A549 (cell line): ENCODE data around the gene GPR37L1. TPM values are rescaled to one million over a fixed set of nuclear protein-coding genes. Genes with fewer than 3 reads are reported as not detected.

Experiments used
- ATAC-seq, 2 experiments: fragments of 200-7000 bp in 1 of 2; fragments of >200 bp in 1 of 2; cut with Nextera tagmentation in 1 of 2; cut with Tn5 transposase in 1 of 2; 3 replicates each; pipeline versions ENCODE4 v1.8.0 to v1.9.1; 2018 to 2020; ENCODE audit warnings: mild to moderate bottlenecking in 1 of 2, moderate library complexity in 1 of 2
- CTCF ChIA-PET: fragments of 300-600 bp; sonication (Branson Sonifier 250); formaldehyde crosslinking; extraction: SDS; loops from one replicate; lab custom pipeline; 2021; ENCODE audit warnings: antibody characterized with exemption, inconsistent platforms; lab: Yijun Ruan, JAX
- POLR2A ChIA-PET: fragments of 350-600 bp; formaldehyde crosslinking; extraction: SDS; loops from one replicate; lab custom pipeline; 2021; ENCODE audit warnings: antibody characterized with exemption, inconsistent platforms; lab: Yijun Ruan, JAX
- DNase-seq, 2 experiments: peaks; one replicate each; pipeline versions ENCODE4 v3.0.0 to v3.0.0-alpha.2; 2011 to 2016; ENCODE audit warnings: low read depth in 1 of 2, low spot score in 1 of 2
- FAIRE-seq: peaks from 2 replicates; lab custom pipeline; 2011; peaks lifted over from hg19 to GRCh38; lab: Jason Lieb, UNC
- H3K27ac ChIP-seq, 2 experiments: fragments of >200 bp; sonication (Bioruptor Twin); formaldehyde crosslinking; 3 replicates each; pipeline ENCODE4 v1.5.1; 2016 to 2017
- H3K4me1 ChIP-seq: fragments of >200 bp; sonication (Bioruptor Twin); formaldehyde crosslinking; 3 replicates; pipeline ENCODE4 v1.6.1; 2016
- H3K4me2 ChIP-seq: fragments of >200 bp; sonication (Bioruptor Twin); formaldehyde crosslinking; 3 replicates; pipeline ENCODE4 v1.6.1; 2016
- H3K4me3 ChIP-seq: fragments of >200 bp; sonication (Bioruptor Twin); formaldehyde crosslinking; 3 replicates; pipeline ENCODE4 v1.5.1; 2016
- H3K9me3 ChIP-seq: fragments of >200 bp; sonication (Bioruptor Twin); formaldehyde crosslinking; 3 replicates; pipeline ENCODE4 v1.6.1; 2016
- CBX2 ChIP-seq: fragments of 200-600 bp; sonication (generic); IDR thresholded peaks from 2 replicates; pipeline ENCODE4 v1.6.1; 2016; ENCODE audit warnings: low read depth, mild to moderate bottlenecking, borderline replicate concordance
- CHD4 ChIP-seq: fragments of 200-600 bp; sonication (generic); IDR thresholded peaks from 2 replicates; pipeline ENCODE4 v1.6.1; 2016; ENCODE audit warnings: antibody characterized with exemption, mild to moderate bottlenecking, borderline replicate concordance
- E2F6 ChIP-seq: IDR thresholded peaks from 2 replicates; pipeline ENCODE4 v1.6.1; 2012; ENCODE audit warnings: low read depth, borderline replicate concordance
- EHMT2 ChIP-seq: fragments of 200-600 bp; sonication (generic); IDR thresholded peaks from 2 replicates; pipeline ENCODE4 v1.6.1; 2016; ENCODE audit warnings: antibody characterized with exemption, low read depth, mild to moderate bottlenecking, moderate library complexity
- EP300 ChIP-seq, 2 experiments: fragments of >200 bp; sonication (Bioruptor Twin); formaldehyde crosslinking; IDR thresholded peaks; 2 replicates in 1 of 2; 3 replicates in 1 of 2; pipeline ENCODE4 v1.6.1; 2016 to 2017
- HDAC2 ChIP-seq: fragments of 200-600 bp; sonication (generic); IDR thresholded peaks from 2 replicates; pipeline ENCODE4 v1.6.1; 2016
- HOXB5 ChIP-seq: fragments of 250-450 bp; sonication (Bioruptor Pico); IDR thresholded peaks from 2 replicates; pipeline ENCODE4 v1.5.0; 2020; ENCODE audit warnings: mild to moderate bottlenecking, moderate library complexity
- KDM1A ChIP-seq: fragments of 200-600 bp; sonication (generic); IDR thresholded peaks from 2 replicates; pipeline ENCODE4 v1.6.1; 2016; ENCODE audit warnings: low read depth, mild to moderate bottlenecking
- MAX ChIP-seq: IDR thresholded peaks from 2 replicates; pipeline ENCODE4 v1.6.1; 2012
- RAD21 ChIP-seq, 2 experiments: fragments of >200 bp in 1 of 2; sonication (Bioruptor Twin) in 1 of 2; formaldehyde crosslinking in 1 of 2; IDR thresholded peaks in 1 of 2; conservative IDR thresholded peaks in 1 of 2; 2 replicates in 1 of 2; 3 replicates in 1 of 2; pipeline ENCODE4 v1.6.1; 2012 to 2018; ENCODE audit warnings: inconsistent platforms in 1 of 2
- RARB ChIP-seq: fragments of 250-450 bp; sonication (Bioruptor Pico); IDR thresholded peaks from 2 replicates; pipeline ENCODE4 v1.8.0; 2021; ENCODE audit warnings: mild to moderate bottlenecking, moderate library complexity
- SMC3 ChIP-seq: fragments of >200 bp; sonication (Bioruptor Twin); formaldehyde crosslinking; IDR thresholded peaks from 3 replicates; pipeline ENCODE4 v1.6.1; 2018; ENCODE audit warnings: inconsistent platforms
- ZC3H11A ChIP-seq: fragments of 450-650 bp; IDR thresholded peaks from 2 replicates; pipeline ENCODE4 v1.6.1; 2014; ENCODE audit warnings: antibody characterized with exemption, mild to moderate bottlenecking
- WGBS: methylation state at CpG from one replicate; pipeline ENCODE4 v1.1.6; 2017; ENCODE audit errors: missing lambda C conversion rate; 5-methylcytosine and 5-hydroxymethylcytosine counted together
- polyA minus RNA-seq: library from RNA; depleted of rRNA, polyadenylated mRNA; stranded (reverse); fragments of >200 nt; gene quantifications from 2 replicates; pipeline ENCODE4 v1.2.3, GENCODE V29; 2011; rRNA and poly(A)+ RNA removed
- polyA plus RNA-seq, 4 experiments: library from polyadenylated mRNA; depleted of rRNA in 3 of 4; stranded (reverse); fragments of >200 nt; fragmentation: RNase III in 1 of 4; extraction: RNeasy Plus Mini Kit Qiagen cat#74134 plus additional on column Dnase treatment in 1 of 4; gene quantifications; 2 replicates in 3 of 4; 3 replicates in 1 of 4; pipeline ENCODE4 v1.2.3, GENCODE V29; 2011 to 2017
- TF ChIP-seq, protein P1 (sequence below): fragments of >200 bp; sonication (Bioruptor Twin); formaldehyde crosslinking; IDR thresholded peaks from 3 replicates; pipeline ENCODE4 v1.5.1; 2016
- TF ChIP-seq, protein P2 (sequence below): fragments of 150-350 bp; IDR thresholded peaks from 2 replicates; pipeline ENCODE4 v1.6.1; 2014; ENCODE audit warnings: low read depth, mild to moderate bottlenecking, low read length

Gene GPR37L1, protein sequence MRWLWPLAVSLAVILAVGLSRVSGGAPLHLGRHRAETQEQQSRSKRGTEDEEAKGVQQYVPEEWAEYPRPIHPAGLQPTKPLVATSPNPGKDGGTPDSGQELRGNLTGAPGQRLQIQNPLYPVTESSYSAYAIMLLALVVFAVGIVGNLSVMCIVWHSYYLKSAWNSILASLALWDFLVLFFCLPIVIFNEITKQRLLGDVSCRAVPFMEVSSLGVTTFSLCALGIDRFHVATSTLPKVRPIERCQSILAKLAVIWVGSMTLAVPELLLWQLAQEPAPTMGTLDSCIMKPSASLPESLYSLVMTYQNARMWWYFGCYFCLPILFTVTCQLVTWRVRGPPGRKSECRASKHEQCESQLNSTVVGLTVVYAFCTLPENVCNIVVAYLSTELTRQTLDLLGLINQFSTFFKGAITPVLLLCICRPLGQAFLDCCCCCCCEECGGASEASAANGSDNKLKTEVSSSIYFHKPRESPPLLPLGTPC
- polyA plus RNA-seq (2011; rRNA removed): 0.13 and 0.15 TPM in 2 replicates
- polyA plus RNA-seq (2012; cell fraction: cytosol; rRNA removed): 0.08 and 0.12 TPM in 2 replicates
- 0.24 and 0.27 TPM in 2 replicates for polyA plus RNA-seq (2012; cell fraction: nucleus; rRNA removed)
- polyA plus RNA-seq (2017; fragmentation: RNase III; extraction: RNeasy Plus Mini Kit Qiagen cat#74134 plus additional on column Dnase treatment): 0.08 to 0.09 TPM (median 0.09 TPM) in 3 replicates
- 0.15 and 0.21 TPM in 2 replicates for polyA minus RNA-seq

DNA sequence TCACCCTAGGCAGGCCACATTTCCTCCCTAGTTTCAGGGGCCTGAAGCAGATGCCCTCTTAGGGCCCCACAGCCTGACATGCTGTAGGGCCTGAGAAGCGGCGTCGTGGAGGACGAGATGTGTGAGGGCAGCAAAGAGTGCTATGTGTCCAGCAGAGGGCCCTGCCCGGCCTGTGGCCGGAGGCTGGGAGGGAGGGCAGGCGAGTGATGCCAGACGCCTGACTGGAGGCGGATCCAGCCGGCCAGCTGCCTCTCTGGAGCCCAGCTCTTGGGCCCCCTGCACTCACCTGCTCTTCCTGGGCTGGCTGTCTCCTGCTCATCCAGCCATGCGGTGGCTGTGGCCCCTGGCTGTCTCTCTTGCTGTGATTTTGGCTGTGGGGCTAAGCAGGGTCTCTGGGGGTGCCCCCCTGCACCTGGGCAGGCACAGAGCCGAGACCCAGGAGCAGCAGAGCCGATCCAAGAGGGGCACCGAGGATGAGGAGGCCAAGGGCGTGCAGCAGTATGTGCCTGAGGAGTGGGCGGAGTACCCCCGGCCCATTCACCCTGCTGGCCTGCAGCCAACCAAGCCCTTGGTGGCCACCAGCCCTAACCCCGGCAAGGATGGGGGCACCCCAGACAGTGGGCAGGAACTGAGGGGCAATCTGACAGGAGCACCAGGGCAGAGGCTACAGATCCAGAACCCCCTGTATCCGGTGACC, at the start of gene GPR37L1:
Gene GPR37L1 (plus strand): TSS at position 279 of the 697 bp plus-strand sequence. CDS start 47 bp downstream, at position 326.
- TF ChIP-seq, protein P1, sequence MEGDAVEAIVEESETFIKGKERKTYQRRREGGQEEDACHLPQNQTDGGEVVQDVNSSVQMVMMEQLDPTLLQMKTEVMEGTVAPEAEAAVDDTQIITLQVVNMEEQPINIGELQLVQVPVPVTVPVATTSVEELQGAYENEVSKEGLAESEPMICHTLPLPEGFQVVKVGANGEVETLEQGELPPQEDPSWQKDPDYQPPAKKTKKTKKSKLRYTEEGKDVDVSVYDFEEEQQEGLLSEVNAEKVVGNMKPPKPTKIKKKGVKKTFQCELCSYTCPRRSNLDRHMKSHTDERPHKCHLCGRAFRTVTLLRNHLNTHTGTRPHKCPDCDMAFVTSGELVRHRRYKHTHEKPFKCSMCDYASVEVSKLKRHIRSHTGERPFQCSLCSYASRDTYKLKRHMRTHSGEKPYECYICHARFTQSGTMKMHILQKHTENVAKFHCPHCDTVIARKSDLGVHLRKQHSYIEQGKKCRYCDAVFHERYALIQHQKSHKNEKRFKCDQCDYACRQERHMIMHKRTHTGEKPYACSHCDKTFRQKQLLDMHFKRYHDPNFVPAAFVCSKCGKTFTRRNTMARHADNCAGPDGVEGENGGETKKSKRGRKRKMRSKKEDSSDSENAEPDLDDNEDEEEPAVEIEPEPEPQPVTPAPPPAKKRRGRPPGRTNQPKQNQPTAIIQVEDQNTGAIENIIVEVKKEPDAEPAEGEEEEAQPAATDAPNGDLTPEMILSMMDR: peak; percentile 46
- peak; percentile 48; the same call in 2 of the 3 replicates for TF ChIP-seq SMC3
- peak; percentile 18 to 38; a peak in 1 of 5 replicates for TF ChIP-seq RAD21 (conservative IDR thresholded peaks at IDR 0.05 in 1 of 2, IDR thresholded peaks at IDR 0.05 in 1 of 2)
- TF ChIP-seq EHMT2: no peak
- peak; percentile 64 for TF ChIP-seq MAX
- 0 out of 2 replicates have a peak, but pooled peaks have one; percentile 59 for TF ChIP-seq E2F6
- no peak for TF ChIP-seq ZC3H11A
- Histone ChIP-seq H3K9me3 (no peaks in the 10 kb centered on the region), H3K4me3 (no peak within 1 kb of the TSS), H3K4me1 (peaks cover 20% of the 10 kb centered on the region), H3K27ac (peak within 1 kb of the TSS in 1 of 2 experiments; percentile 60; a peak in 3 of 6 replicates), H3K4me2 (no peak within 1 kb of the TSS)
- 47% methylated on average over 17 of the region's 19 CpGs for WGBS
- no peak for FAIRE-seq
- ChIA-PET CTCF (interaction anchor here (0.7 to 31.9 kb wide), 13 partner anchors 10 to 268 kb away, joined by 3 to 1624 read pairs (median 3); partner anchors contain the start of genes ELF3 and RNPEP), POLR2A (interaction anchor here (7.2 kb wide), 1 partner anchor 112 kb away, joined by 69 read pairs; the partner anchor contains the start of gene ELF3)
- ATAC-seq: peak; percentile 76 to 85
- DNase-seq: peak; percentile 64 to 75

- 94% methylated on average over 9 of the region's 9 CpGs for WGBS
- no peak for ATAC-seq
- H3K9me3 ChIP-seq: no peaks in the 10 kb centered on the region
- FAIRE-seq: no peak
- ChIA-PET CTCF (interaction anchor here (0.6 to 1.0 kb wide), 3 partner anchors 43 to 61 kb away, joined by 3 to 4 read pairs (median 3); no protein-coding TSS in a partner anchor), POLR2A (no interaction called here)
- peaks cover 47% of the 10 kb centered on the region for H3K4me1 ChIP-seq
- H3K27ac ChIP-seq: peak overlapping the region in 1 of 2 experiments; percentile 70; a peak in 3 of 6 replicates
- no peak overlapping the region for H3K4me3 ChIP-seq
- no peak for TF ChIP-seq HDAC2
- no peak for TF ChIP-seq CBX2
- TF ChIP-seq, protein P2, sequence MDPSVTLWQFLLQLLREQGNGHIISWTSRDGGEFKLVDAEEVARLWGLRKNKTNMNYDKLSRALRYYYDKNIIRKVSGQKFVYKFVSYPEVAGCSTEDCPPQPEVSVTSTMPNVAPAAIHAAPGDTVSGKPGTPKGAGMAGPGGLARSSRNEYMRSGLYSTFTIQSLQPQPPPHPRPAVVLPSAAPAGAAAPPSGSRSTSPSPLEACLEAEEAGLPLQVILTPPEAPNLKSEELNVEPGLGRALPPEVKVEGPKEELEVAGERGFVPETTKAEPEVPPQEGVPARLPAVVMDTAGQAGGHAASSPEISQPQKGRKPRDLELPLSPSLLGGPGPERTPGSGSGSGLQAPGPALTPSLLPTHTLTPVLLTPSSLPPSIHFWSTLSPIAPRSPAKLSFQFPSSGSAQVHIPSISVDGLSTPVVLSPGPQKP: no peak
- TF ChIP-seq KDM1A: no peak
- TF ChIP-seq RARB: no peak
- no peak for TF ChIP-seq HOXB5
- no peak for TF ChIP-seq E2F6
- TF ChIP-seq CHD4: no peak
- no peak for TF ChIP-seq EP300 (IDR thresholded peaks at IDR 0.05)
- TF ChIP-seq, all 56 proteins: peak for 0
- H3K4me2 ChIP-seq: no peak overlapping the region
- DNase-seq: no peak
Observed at GRCh38 chr1:202073206-202073605, 49.5 kb upstream of the GPR37L1 start.
